B cell (primary cell): ENCODE data around the gene OSBPL5. TPM values are rescaled to one million over a fixed set of nuclear protein-coding genes. Genes with fewer than 3 reads are reported as not detected.
A peak's percentile ranks its signal among the peaks of the same experiment; 100 is the strongest.

Experiments used
- ATAC-seq: fragments of 200-7000 bp; cut with Tn5 transposase; one replicate; pipeline ENCODE4 v1.10.0; 2021; ENCODE audit warnings: low read depth, mild to moderate bottlenecking, moderate number of reproducible peaks, moderate library complexity
- CTCF ChIA-PET: fragments of 350-600 bp; sonication (Branson Sonifier 250); formaldehyde crosslinking; loops from one replicate; lab custom pipeline; 2021; ENCODE audit warnings: antibody characterized with exemption, inconsistent platforms; lab: Charles Lee
- POLR2A ChIA-PET: fragments of 350-600 bp; sonication (Branson Sonifier 250); formaldehyde crosslinking; loops from one replicate; lab custom pipeline; 2021; ENCODE audit warnings: antibody characterized with exemption; lab: Charles Lee
- DNase-seq: peaks from one replicate; pipeline ENCODE4 v3.0.0; 2013
- H2AFZ ChIP-seq: 2 replicates; pipeline ENCODE4 v1.6.1; 2012; ENCODE audit warnings: mild to moderate bottlenecking, low read depth, low read length; ENCODE audit not compliant: insufficient read depth, poor library complexity, severe bottlenecking
- H3K27ac ChIP-seq, 2 donors: 1 replicate in 1 of 2; 2 replicates in 1 of 2; pipeline ENCODE4 v1.5.1; 2012 to 2013; ENCODE audit warnings: low read length in 2 of 2, mild to moderate bottlenecking in 2 of 2, moderate library complexity in 1 of 2
- H3K27me3 ChIP-seq, 4 experiments: fragments of 200-600 bp in 1 of 4; sonication (generic) in 1 of 4; replicated peaks in 1 of 4; 1 replicate in 2 of 4; 2 replicates in 2 of 4; pipeline versions ENCODE4 v1.6.1 to v1.7.0; 2013 to 2016; ENCODE audit warnings: low read length in 3 of 4, mild to moderate bottlenecking in 2 of 4, mixed read lengths in 1 of 4, moderate library complexity in 1 of 4; ENCODE audit not compliant: insufficient read depth in 4 of 4, control insufficient read depth in 3 of 4; ENCODE audit errors: control extremely low read depth in 1 of 4
- H3K36me3 ChIP-seq, 2 experiments: replicated peaks in 1 of 2; 1 replicate in 1 of 2; 2 replicates in 1 of 2; pipeline versions ENCODE4 v1.6.1 to v1.7.1; 2013; ENCODE audit warnings: low read length in 1 of 2; ENCODE audit not compliant: insufficient read depth in 2 of 2, control insufficient read depth in 1 of 2; ENCODE audit errors: control extremely low read depth in 1 of 2, extremely low read depth in 1 of 2
- H3K4me1 ChIP-seq, 2 donors: fragments of 200-600 bp in 1 of 2; sonication (generic) in 1 of 2; 1 replicate in 1 of 2; 2 replicates in 1 of 2; pipeline versions ENCODE4 v1.5.1 to v1.6.1; 2013 to 2017; ENCODE audit warnings: low read length in 2 of 2; ENCODE audit not compliant: control insufficient read depth in 2 of 2, insufficient read depth in 2 of 2
- H3K4me2 ChIP-seq: replicated peaks from 2 replicates; pipeline ENCODE3; 2012; ENCODE audit warnings: mild to moderate bottlenecking, low read depth, low read length; ENCODE audit not compliant: poor library complexity, severe bottlenecking
- H3K4me3 ChIP-seq, 5 experiments: fragments of 200-600 bp in 1 of 5; sonication (generic) in 1 of 5; 1 replicate in 3 of 5; 2 replicates in 2 of 5; pipeline versions ENCODE4 v1.5.1 to v1.7.0; 2011 to 2016; ENCODE audit warnings: low read length in 4 of 5, mild to moderate bottlenecking in 4 of 5, low read depth in 2 of 5, control low read depth in 1 of 5, moderate library complexity in 1 of 5; ENCODE audit not compliant: insufficient read depth in 1 of 5; ENCODE audit errors: control extremely low read depth in 1 of 5, extremely low read depth in 1 of 5
- H3K79me2 ChIP-seq: fragments of 200-600 bp; sonication (generic); one replicate; pipeline ENCODE4 v1.6.0; 2016; ENCODE audit warnings: low read length; ENCODE audit not compliant: control insufficient read depth, insufficient read depth
- H3K9ac ChIP-seq: fragments of 200-600 bp; sonication (generic); 2 replicates; pipeline ENCODE4 v1.6.1; 2017; ENCODE audit warnings: mild to moderate bottlenecking, low read length, moderate library complexity
- H3K9me3 ChIP-seq, 3 donors: one replicate each; pipeline versions ENCODE4 v1.6.1 to v1.7.1; 2013; ENCODE audit warnings: low read length in 2 of 3; ENCODE audit not compliant: control insufficient read depth in 2 of 3, insufficient read depth in 1 of 3; ENCODE audit errors: control extremely low read depth in 1 of 3
- H4K20me1 ChIP-seq: 2 replicates; pipeline ENCODE4 v1.6.0; 2012; ENCODE audit warnings: mild to moderate bottlenecking, low read length; ENCODE audit not compliant: insufficient read depth, control insufficient read depth, poor library complexity, severe bottlenecking
- H3K27ac Mint-ChIP-seq: one replicate; pipeline ENCODE4 v1.8.0; 2021; ENCODE audit warnings: mixed read lengths
- H3K27me3 Mint-ChIP-seq: one replicate; pipeline ENCODE4 v1.8.0; 2021; ENCODE audit warnings: mixed read lengths
- H3K4me1 Mint-ChIP-seq: one replicate; pipeline ENCODE4 v1.8.0; 2021; ENCODE audit warnings: mixed read lengths
- H3K4me3 Mint-ChIP-seq: one replicate; pipeline ENCODE4 v1.8.0; 2021; ENCODE audit warnings: mixed read lengths
- H3K9me3 Mint-ChIP-seq: one replicate; pipeline ENCODE4 v1.8.0; 2022; ENCODE audit warnings: mixed read lengths; ENCODE audit not compliant: insufficient read depth
- EZH2 ChIP-seq: IDR thresholded peaks from 2 replicates; pipeline ENCODE4 v1.6.1; 2012; ENCODE audit warnings: borderline replicate concordance, low read depth, mild to moderate bottlenecking, moderate library complexity, low read length; ENCODE audit not compliant: insufficient read depth, poor library complexity, severe bottlenecking
- WGBS: methylation state at CpG from one replicate; pipeline ENCODE4 v1.1.5; 2013; ENCODE audit warnings: missing lambda C conversion rate; ENCODE audit not compliant: insufficient coverage; 5-methylcytosine and 5-hydroxymethylcytosine counted together
- intact Hi-C: fragments of 100-400 bp; cut with micrococcal nuclease; formaldehyde crosslinking; loops from one replicate; pipeline ENCODE4 v1.10.0; 2022
- polyA plus RNA-seq: library from polyadenylated mRNA; depleted of rRNA; stranded (reverse); fragments of >200 nt; gene quantifications from 2 replicates; pipeline ENCODE4 v1.2.3, GENCODE V29; 2012
- total RNA-seq, 2 donors: library from RNA; stranded (reverse); fragments of 120-200 nt in 1 of 2; gene quantifications; 1 replicate in 1 of 2; 2 replicates in 1 of 2; pipeline versions ENCODE4 v1.2.3 to v1.2.4, GENCODE V29; 2013 to 2022
- TF ChIP-seq, protein P1 (sequence below): fragments of 200-600 bp; IDR thresholded peaks from one replicate; pipeline ENCODE4 v1.8.0; 2022; ENCODE audit warnings: antibody characterized with exemption, mild to moderate bottlenecking

Gene OSBPL5
- total and polyA plus RNA-seq, 2 donors (not counting 1 experiment from before 2014, with no cell fraction given): 0.15 to 1.2 TPM

DNA sequence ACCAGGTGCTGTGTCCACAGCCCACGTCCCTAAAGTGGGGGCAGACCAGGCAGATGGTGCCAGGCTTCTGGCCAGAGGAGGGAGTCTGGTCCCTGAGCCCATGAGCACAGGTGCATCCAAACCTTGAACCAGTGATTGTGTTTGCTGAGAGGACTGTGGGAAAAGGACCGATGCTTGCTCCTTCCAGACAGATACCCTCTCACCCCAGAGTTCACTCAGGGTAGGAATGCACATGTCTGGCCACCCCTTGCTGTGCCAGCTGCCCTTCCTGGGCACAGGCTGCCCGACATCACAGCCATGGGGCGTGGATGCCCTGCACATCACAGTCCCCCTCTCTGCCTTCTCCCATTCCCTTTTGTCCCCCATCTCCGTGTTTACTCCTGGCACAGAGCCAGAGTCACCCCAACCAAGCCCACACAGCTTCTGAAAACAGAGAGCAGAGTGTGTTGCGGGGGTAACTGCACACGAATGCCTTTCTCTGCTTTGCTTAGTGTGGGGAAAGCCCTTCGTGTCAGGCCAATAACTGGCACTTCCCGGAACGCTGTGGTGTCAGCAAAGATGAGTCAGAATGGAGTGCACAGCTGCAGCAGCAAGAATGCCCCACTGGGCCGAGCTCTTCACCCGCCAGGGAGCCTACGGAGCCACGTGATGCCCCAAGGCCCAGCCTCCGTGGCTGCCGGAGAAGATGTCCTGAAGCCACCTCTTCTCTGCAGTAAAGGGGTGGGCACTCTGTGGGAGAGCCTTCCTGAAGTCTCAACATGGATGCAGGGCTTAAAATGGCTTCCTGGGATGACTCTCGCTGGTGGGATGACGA lies 115.5 kb downstream of the OSBPL5 start:
- H3K27me3 Mint-ChIP-seq: no peaks in the 10 kb centered on the region
- CTCF ChIA-PET: interaction anchor here (0.6 to 11.4 kb wide), 9 partner anchors 8 to 1249 kb away, joined by 3 to 106 read pairs (median 3); partner anchors contain the start of gene CARS1
- no peak overlapping the region for H2AFZ ChIP-seq
- peak overlapping the region; percentile 94 for H3K27ac Mint-ChIP-seq
- H3K4me1 ChIP-seq: peaks cover 13 to 35% of the 10 kb centered on the region in 2 donors
- POLR2A ChIA-PET: interaction anchor here (0.5 to 1.4 kb wide), 2 partner anchors 14 to 56 kb away, joined by 4 to 5 read pairs; no protein-coding TSS in a partner anchor
- H3K4me1 Mint-ChIP-seq: peaks cover 44% of the 10 kb centered on the region
- no peaks in the 10 kb centered on the region for H3K27me3 ChIP-seq
- peak overlapping the region; percentile 77 to 81 for H3K27ac ChIP-seq
- H3K4me3 ChIP-seq: no peak overlapping the region
- intact Hi-C loops: loop anchor here (1.0 to 10.0 kb wide), 3 partner anchors 8 to 145 kb away; partner anchors contain the start of gene CARS1
- ATAC-seq: peak; percentile 97
- H3K4me3 Mint-ChIP-seq: peak overlapping the region; percentile 64
- H3K4me2 ChIP-seq: peak overlapping the region; percentile 28
- DNase-seq: peak; percentile 83
- no peaks in the 10 kb centered on the region for H3K9me3 Mint-ChIP-seq
- TF ChIP-seq, protein P1, sequence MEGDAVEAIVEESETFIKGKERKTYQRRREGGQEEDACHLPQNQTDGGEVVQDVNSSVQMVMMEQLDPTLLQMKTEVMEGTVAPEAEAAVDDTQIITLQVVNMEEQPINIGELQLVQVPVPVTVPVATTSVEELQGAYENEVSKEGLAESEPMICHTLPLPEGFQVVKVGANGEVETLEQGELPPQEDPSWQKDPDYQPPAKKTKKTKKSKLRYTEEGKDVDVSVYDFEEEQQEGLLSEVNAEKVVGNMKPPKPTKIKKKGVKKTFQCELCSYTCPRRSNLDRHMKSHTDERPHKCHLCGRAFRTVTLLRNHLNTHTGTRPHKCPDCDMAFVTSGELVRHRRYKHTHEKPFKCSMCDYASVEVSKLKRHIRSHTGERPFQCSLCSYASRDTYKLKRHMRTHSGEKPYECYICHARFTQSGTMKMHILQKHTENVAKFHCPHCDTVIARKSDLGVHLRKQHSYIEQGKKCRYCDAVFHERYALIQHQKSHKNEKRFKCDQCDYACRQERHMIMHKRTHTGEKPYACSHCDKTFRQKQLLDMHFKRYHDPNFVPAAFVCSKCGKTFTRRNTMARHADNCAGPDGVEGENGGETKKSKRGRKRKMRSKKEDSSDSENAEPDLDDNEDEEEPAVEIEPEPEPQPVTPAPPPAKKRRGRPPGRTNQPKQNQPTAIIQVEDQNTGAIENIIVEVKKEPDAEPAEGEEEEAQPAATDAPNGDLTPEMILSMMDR: no peak
- no peak for TF ChIP-seq EZH2
- H3K79me2 ChIP-seq: peaks cover 97% of the 10 kb centered on the region
- H3K9ac ChIP-seq: peak overlapping the region; percentile 9
- WGBS: 72% methylated on average over 18 of the region's 18 CpGs
- H3K9me3 ChIP-seq: no peaks in the 10 kb centered on the region
- H4K20me1 ChIP-seq: peaks cover 90% of the 10 kb centered on the region
- H3K36me3 ChIP-seq: peaks cover 0 to 24% of the 10 kb centered on the region in 2 experiments

DNA sequence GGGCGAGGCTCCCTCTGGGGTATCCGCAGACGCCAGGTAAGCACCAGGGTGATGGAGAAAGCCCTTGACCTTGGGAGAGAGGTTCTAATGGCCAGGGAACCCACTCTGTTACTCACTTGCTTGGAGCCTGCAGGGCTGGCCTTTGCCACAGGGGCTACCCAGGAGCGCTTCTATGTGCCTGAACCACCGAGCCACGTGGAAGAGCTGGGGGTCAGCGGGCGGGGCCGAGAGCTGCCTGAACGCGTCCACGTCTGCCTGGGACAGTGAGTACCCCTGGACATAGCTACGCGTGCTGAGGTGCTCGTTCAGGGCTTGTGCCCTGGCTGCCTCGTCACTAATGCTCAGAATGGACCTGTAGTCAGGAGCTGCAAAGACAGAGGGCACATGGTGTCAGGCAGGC lies 117.5 kb downstream of the OSBPL5 start:
- intact Hi-C loops: no loop called here
- Histone ChIP-seq H4K20me1 (peaks cover 95% of the 10 kb centered on the region), H3K27ac (no peak overlapping the region), H3K4me1 (peaks cover 13 to 35% of the 10 kb centered on the region in 2 donors), H3K4me2 (no peak overlapping the region), H3K9ac (no peak overlapping the region), H2AFZ (no peak overlapping the region), H3K79me2 (peaks cover 96% of the 10 kb centered on the region), H3K27me3 (no peaks in the 10 kb centered on the region), H3K4me3 (no peak overlapping the region), H3K36me3 (peaks cover 0 to 20% of the 10 kb centered on the region in 2 experiments), H3K9me3 (no peaks in the 10 kb centered on the region)
- DNase-seq (no peak), ATAC-seq (no peak)
- TF ChIP-seq EZH2: no peak
- TF ChIP-seq, protein P1: no peak
- ChIA-PET CTCF (interaction anchor here (1.4 to 11.4 kb wide), 4 partner anchors 11 to 43 kb away, joined by 5 to 106 read pairs (median 8); no protein-coding TSS in a partner anchor), POLR2A (interaction anchor here (0.7 kb wide), 1 partner anchor 10 kb away, joined by 6 read pairs; the partner anchor contains the start of gene CARS1)
- H3K4me1 Mint-ChIP-seq: peaks cover 36% of the 10 kb centered on the region
- H3K4me3 Mint-ChIP-seq: no peak overlapping the region
- no peaks in the 10 kb centered on the region for H3K27me3 Mint-ChIP-seq
- H3K27ac Mint-ChIP-seq: no peak overlapping the region
- WGBS: 98% methylated on average over 16 of the region's 16 CpGs
- H3K9me3 Mint-ChIP-seq: no peaks in the 10 kb centered on the region
